Kasumi-1 (cell line): ENCODE results near the gene GNS.
"Not testable (repeated sequence)": the region's sequence is repeated elsewhere in the genome, so short reads cannot be mapped to it uniquely, and the experiment has no call there.

ENCODE experiments used
- DNase-seq, 2 experiments: peaks; one replicate each; lab custom pipeline; 2025; lab: John Stamatoyannopoulos, UW

The GNS gene

DNA sequence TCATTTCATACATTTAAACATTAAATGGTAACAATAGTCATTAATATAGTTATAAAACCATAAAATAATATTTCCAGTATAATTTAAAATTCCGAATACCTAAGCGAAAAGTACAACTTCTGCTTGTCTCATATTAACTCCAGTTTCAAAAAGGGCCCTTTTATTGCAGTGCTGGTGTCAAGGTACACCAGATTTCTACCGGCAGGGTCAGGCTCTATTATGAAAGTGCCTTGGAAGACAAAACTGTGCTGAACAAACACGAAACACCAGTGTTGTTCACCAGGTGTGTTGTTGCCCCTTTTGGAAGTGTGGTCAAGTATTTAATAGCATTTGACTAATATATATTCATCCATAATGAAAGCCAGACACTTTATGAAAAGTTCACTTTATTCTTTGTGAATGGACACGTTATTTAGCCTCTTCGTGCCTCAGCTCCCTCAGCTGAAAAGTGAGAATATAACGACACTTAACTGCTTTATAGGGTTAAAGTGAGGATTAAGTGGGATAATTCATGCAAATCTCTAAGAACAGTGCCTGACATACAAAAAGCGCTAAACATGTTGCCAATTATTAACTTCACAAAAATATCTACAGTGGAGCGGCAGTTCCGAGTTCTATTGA, 20.3 kb upstream of the GNS start:
- DNase-seq, result no peak

DNA sequence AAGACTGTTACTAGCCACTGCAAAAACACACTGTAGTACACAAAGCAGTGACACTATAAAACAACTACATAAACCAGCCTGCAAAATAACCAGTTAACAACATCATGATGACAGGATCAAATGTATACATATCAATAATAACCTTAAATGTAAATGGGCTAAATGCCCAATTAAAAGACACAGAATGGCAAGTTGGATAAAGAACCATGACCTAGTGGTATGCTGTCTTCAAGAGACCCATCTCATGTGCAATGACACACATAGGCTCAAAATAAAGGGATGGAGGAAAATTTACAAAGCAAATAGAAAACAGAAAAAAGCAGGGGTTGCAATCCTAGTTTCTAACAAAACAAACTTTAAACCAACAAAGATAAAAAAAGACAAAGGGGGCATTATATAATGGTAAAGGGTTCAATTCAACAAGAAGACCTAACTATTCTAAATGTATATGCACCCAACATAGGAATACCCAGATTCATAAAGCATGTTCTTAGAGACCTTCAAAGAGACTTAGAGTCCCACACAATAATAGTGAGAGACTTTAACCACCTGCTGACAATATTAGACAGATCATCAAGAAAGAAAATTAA, 16.0 kb upstream of the GNS start:
- DNase-seq, result not testable (repeated sequence)

DNA sequence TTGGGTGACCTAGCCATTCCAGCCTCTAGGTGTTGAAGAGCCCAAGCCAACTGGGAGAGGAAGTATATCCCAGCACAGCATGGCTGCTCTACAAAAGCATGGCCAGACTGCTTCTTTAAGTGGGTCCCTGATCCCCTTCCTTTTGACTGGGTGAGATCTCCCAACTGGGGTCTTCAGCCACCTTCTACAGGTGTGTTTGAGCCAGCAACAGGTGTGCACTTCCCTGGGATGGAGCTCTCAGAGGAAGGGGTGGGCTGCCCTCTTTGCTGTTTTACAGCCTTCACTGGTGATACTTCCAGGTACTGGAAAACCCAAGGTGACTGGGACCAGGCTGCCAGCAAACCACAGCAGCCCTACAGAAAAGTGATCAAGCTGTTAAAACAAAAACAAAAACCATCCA, 14.2 kb upstream of the GNS start:
- DNase-seq, result no peak

DNA sequence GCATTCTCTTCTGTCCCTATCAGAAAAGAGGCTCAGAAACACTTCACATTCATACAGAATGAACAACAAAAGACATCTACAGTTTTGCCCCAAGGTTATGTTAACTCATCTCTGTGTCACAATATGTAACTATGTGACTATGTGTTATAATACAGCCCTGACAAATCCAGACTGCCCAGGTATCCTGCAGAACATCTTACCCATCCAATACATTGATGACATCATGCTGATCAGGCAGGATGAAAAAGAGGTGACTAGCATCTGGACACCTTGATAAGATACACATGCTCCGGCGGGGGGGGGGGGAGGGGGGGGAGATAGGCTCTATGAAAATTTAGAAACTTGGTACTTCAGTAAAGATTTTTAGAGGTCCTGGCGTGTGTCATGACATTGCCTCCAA, 8.3 kb upstream of the GNS start:
- no peak for DNase-seq

DNA sequence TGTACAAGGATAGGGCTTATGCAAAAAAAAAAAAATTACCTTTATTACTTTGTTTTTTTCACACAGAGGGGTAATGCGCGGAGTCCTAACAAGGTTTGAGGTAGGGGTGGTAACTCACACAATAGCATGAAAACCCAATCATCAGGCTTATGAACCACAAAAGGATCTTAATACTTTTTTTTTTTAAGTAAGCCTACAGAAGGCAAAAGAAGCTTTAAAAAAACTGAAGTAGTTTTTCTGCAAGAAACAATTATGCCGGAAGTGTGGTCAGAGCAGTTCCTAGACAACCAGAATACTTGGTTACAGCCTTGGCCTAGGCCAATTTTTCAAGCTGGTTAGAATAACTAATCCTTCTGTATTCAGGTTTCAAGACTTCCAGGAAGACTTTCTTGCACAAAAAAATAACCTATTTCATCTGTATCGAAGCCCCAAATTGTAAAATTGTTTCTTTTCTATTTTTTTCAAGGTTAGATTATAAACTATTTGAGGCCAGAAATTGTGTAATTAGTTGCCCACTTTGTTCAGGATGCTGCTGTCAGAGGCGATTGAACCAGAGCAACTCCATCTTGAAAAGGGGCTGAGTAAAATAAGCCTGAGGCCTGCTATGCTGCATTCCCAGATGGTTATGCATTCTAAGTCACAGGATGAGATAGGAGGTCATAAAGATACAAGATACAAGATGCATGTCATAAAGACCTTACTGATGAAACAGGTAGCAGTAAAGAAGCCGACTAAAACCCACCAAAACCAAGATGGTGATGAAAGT, 1.8 kb upstream of the GNS start:
- DNase-seq, result peak; percentile 78 to 86

DNA sequence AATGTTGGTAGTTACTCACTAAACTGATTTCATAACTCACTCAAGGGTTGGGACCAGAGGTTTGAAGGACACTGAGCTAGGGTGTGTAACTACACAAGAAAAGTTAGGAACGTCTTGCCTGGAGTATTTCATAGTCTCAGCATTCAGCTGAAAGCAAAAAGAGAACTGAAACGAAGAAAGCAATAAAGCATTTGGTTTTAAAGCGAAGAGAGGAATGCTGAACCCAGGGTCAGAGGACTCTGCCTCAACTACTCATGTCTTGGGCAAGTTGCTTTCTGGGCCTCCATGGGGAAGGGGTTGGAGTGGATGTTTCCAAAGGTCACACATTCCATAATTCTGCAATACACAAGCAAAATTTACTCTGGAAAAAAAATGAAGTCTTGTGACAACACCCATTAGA, 1.4 kb downstream of the GNS start:
- DNase-seq, result no peak

DNA sequence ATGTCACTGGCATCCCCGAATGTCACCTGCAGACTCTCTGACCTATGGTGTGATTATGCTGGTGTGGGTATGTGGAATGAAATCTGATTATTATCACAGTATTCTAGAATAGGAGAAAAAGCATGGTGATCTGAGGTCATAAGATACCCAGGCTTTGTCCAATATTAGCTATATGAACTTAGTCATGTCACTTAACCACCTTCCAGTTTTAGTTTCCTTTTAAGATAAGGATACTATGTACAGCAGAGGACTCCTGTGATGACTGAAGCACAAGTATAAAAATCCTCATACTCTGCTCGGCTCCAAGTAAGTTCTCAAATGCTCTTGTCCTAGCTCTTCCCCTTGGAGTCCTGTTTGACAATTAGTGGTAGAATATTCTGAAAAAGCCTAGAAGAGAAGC, 2.8 kb downstream of the GNS start:
- no peak for DNase-seq

DNA sequence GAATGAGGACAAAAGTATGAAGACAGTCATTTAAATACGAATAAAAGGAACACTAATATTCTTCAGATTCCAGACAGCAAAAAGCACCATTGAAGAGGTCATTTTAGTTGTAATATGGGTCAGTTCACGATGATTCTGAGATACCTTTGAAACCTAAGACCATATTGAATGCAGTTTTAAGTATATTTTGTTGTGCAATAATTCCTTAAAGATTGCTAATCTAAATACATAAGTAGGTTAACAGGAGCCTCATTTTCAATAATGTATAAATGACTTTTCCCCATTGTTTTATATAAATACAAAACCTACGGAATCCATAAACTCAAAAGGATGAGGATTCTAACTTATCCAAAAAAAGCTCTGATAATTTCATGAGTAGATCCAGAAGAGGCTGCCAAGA, 5.8 kb downstream of the GNS start:
- no peak for DNase-seq

DNA sequence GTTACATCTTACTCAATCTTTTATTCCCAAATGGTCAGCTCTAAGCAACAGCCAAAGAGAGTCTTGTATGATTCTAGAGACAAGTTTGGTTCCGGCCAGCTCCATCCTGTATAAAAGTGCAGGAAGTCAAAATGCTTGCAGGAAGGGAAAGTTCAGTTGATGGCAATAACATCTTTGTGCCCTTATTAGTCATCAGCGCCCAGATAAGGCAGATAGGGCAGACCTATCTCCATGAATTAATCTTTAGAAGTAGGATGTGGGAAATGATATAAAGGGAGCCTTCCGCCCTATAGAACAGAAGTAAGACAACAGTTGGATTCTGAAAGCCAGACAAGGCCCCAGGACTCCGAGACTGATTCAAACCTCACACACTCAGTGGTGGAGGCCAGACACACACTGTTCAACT, 6.4 kb downstream of the GNS start:
- DNase-seq, result no peak

GRCh38 chr12:64752032-64752431, 7.2 kb downstream of the GNS start:
- DNase-seq, result no peak

DNA sequence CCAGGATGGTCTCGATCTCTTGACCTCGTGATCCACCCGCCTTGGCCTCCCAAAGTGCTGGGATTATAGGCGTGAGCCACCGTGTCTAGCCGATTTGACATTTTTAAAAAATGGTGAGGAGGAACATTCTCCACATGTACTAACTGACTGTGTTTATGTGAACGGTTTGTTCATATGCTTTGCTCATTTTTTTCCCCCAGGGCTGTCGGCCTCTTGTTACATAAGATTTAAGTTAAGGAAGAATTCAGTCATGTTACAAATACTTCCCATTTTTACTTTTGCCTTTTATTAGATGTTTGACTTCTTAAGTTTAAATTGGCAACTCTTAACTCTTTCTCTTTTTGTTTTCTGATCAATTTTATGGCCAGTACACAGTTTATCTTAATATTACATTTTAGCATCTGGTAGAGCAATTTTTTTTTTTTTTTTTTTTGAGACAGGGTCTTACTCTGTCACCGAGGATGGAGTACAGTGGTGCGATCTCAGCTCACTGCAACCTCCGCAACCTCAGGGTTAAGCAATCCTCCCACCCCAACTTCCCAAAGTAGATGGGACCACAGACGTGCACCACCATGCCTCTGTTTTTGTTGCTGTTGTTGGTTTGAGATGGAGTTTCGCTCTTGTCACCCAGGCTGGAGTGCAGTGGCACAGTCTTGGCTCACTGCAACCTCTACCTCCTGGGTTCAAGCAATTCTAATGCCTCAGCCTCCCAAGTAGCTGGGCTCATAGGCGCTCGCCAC, 9.6 kb downstream of the GNS start:
- DNase-seq, result peak; percentile 41

DNA sequence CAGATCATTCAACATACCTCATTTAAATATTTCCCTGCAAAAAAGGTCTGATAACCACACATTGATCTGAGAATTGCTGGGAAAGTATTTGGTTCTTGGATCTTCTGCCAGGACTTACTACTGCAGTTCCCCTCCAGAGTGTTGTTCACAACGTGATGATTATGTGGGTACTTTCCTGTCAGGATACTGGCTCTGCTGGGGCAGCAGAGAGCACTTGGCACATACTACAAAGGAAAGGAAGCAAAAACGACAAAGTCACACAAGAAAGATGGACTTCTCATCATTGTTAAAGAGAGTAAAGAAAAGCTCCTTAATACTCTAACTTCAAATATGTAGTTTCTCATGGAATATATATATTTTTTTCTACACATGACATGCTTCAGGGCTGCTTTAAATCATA, 11.5 kb downstream of the GNS start:
- peak; percentile 35 to 45 for DNase-seq

- peak in 1 of 2 experiments; percentile 13 for DNase-seq
Observed at GRCh38 chr12:64746663-64747062, 12.5 kb downstream of the GNS start.

DNA sequence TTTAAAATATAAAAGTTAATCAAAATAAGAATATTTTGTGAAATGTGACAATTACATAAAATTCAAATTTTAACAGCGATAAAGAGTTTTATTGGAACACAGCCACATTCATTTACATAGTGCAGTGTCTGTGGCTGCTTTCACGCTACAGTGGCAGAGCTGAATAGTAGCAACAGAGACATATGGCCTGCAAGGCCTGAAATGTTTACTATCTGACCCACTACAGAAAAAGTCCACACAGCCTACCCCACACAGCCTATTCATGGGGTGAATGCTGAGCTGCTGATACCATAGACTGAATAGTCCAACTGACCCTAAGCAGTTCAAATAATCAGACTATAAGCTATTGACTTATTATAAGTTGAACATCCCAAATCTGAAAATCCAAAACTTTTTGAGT, 13.2 kb downstream of the GNS start:
- no peak for DNase-seq

DNA sequence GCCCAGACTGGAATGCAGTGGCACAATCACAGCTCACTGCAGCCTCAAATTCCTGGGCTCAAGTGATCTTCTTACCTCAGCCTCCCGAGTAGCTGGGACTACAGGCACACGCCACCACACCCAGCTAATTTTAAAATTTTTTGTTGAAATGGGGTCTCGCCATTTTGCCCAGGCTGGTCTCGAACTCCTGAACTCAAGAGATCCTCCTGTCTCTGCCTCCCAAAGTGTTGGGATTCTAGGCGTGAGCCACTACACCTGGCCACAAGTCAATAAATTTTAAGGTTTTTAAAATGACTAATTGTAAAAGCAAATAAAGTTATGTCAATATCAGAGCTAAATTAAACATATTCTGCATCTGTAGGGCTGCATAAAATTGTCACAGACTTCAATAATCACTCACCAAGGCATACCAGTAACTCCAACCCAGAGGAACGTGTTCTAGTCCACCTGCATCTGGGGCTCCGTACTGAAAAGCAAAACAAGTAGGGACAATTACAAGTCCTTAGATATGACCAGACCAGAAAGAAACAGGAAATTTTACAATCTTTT, 13.9 kb downstream of the GNS start:
- no peak for DNase-seq

DNA sequence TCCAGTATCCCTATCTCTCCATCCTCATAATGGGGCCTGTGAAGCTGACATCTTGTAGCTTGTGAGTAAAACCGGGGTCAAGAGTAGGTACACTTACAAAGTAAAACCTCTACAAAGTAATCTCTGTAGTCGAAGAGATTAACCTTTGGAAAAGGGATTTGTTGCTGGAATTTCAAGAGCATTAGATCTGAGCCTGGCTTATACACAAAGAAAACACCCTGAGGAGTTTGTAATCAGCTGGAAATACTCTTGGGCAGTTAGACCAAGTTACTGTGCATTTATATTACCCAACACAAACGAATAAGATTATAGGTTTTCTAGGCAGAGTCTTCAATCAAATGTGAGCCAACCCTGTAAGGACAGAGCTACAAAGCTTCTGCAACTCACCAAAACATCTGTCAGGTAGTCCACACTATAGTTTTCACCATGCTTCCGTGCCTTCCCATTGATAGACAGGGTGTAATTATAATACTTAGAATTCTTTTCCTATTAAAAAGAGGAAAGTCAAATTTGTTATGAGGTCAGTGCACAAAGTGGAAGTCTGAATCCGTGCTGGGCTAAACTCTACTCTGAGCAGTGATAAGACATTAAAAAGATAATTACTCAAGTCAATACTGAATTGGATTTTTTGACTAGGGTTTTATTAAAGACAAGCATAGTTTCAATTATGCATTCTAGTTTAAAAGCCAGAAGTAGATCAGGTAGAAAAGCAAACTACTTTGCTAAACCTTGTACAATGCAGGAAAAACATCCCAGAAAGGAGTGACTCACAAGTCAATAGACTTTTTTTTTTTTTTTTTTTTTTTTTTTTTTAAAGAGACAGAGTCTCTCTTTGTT, 14.6 kb downstream of the GNS start:
- no peak for DNase-seq

DNA sequence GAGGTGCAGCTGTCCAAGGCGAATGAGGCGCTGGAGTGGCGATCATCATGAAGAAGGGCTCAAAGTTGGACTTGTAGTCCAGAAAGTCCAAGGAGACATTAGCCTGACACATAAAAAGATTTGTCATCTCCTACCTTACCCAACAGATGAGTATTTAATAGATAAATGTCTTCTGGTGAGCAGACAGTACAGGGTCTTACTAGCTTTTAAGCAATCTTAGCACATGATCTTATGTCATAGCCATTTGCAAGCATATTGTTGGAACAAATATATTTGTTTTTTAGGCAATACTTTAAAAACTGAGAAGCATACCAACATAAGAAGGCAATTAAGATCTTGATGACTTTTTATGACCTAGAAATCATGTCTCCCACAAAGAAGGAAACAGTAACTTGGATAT, 16.0 kb downstream of the GNS start:
- no peak for DNase-seq

DNA sequence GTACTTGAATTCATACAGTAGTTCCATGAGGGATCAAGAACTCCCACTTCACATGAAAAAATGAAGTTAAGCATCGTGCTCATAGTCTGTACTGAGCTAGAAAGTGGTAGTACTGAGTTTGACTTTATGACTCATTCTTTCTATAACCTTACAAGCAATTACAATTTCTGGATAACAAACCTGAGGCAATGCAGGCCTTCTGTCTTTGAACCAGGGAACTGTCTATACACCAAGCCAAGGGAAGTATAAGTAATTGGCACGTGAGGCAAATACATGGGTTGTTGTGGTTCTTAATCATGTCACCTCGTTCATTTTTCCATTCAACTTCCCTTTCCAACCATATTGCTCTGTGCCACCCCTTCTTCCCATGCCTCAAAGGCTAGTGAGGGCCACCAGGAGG, 16.8 kb downstream of the GNS start:
- no peak for DNase-seq

- DNase-seq, result peak; percentile 33 to 56
Observed at GRCh38 chr12:64740646-64741045, 18.6 kb downstream of the GNS start.

- peak in 1 of 2 experiments; percentile 9 for DNase-seq
Observed at GRCh38 chr12:64739778-64740177, 19.4 kb downstream of the GNS start.

DNA sequence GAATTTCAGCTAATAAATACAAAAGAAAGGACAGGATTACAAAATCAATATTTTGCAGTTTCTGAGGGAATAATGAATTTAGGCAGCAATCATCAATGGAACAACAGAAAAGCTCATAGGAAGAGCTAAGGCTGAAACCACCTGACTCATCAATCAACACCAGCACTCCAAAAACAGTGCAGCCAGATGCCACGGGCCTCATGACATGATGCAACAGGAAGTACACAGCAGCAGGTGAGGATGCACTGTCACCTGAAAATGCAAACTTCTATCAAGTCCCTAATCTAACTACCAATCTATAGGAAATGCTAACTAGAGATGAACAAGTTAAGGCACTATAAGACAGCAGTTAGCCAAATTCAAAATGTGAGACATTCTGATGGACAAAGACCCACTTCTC, 21.7 kb downstream of the GNS start:
- no peak for DNase-seq

DNA sequence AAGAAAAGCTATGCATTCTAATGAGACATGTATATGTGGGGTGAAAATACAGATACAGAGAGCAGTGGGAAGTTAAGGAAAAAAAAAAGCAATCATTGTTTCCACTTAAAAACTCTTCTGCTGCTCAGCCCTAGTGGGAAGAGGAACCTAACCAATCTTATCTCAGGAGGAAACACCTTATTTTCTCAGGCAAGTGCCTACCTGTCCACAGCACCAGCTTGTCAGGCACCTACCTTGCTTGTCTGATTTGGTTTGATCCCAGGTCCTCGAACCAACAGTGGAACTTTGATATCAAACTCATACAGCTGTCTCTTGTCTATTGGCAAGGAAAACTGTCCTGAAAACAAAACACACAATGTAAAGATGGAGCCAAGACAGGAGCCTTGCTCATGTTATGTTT, 22.4 kb downstream of the GNS start:
- no peak for DNase-seq
